ENCODE data around the gene CAPN5.

The CAPN5 gene

DNA sequence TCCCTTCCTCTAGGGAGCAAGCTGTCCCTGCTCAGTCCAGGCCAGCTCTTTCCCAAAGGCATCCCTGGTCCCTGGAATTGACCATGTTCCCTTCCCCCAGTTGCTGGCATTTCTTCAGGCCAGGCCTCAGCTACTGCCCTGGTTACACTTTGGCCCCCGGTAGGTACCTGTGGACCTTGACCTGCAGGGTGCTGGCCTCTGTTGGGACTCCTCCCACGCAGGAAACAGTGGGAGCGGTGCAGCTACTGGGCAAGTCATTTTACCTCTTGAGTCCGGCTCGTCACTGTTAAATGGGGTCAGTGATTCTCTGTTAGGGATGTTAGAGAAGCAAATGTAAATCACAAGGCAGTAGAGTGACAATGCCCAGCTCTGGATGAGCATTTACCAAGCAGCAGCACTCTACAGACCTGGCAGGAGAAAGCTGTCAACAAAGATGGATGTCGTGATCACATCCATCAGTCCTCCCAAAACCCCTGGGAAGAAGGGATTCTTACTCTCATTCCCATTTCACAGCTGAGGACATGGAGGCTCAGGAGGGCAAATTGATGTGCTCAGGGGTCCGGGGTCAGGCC lies 78.2 kb downstream of the CAPN5 start:
- TF ChIP-seq ZNF70 (CRISPR knock-in tag; IDR thresholded peaks at IDR 0.05) (no peak), RARB (CRISPR knock-in tag; IDR thresholded peaks at IDR 0.05) (no peak), BACH2 (CRISPR knock-in tag; IDR thresholded peaks at IDR 0.05; ENCODE audit: borderline replicate concordance) (no peak), POU6F1 (CRISPR knock-in tag; IDR thresholded peaks at IDR 0.05; ENCODE audit: borderline replicate concordance, low read depth) (no peak), ZFP3 (CRISPR knock-in tag; IDR thresholded peaks at IDR 0.05) (no peak), ZNF8 (CRISPR knock-in tag; IDR thresholded peaks at IDR 0.05) (no peak), ARNTL (CRISPR knock-in tag; IDR thresholded peaks at IDR 0.05; ENCODE audit: borderline replicate concordance, low read depth) (no peak), ISL1 (CRISPR knock-in tag; IDR thresholded peaks at IDR 0.05) (no peak)
- TF ChIP-seq, protein P1, sequence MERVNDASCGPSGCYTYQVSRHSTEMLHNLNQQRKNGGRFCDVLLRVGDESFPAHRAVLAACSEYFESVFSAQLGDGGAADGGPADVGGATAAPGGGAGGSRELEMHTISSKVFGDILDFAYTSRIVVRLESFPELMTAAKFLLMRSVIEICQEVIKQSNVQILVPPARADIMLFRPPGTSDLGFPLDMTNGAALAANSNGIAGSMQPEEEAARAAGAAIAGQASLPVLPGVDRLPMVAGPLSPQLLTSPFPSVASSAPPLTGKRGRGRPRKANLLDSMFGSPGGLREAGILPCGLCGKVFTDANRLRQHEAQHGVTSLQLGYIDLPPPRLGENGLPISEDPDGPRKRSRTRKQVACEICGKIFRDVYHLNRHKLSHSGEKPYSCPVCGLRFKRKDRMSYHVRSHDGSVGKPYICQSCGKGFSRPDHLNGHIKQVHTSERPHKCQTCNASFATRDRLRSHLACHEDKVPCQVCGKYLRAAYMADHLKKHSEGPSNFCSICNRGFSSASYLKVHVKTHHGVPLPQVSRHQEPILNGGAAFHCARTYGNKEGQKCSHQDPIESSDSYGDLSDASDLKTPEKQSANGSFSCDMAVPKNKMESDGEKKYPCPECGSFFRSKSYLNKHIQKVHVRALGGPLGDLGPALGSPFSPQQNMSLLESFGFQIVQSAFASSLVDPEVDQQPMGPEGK (CRISPR knock-in tag; IDR thresholded peaks at IDR 0.05; ENCODE audit: borderline replicate concordance), result no peak
- TF ChIP-seq, protein P2, sequence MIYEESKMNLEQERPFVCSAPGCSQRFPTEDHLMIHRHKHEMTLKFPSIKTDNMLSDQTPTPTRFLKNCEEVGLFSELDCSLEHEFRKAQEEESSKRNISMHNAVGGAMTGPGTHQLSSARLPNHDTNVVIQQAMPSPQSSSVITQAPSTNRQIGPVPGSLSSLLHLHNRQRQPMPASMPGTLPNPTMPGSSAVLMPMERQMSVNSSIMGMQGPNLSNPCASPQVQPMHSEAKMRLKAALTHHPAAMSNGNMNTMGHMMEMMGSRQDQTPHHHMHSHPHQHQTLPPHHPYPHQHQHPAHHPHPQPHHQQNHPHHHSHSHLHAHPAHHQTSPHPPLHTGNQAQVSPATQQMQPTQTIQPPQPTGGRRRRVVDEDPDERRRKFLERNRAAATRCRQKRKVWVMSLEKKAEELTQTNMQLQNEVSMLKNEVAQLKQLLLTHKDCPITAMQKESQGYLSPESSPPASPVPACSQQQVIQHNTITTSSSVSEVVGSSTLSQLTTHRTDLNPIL (CRISPR knock-in tag; IDR thresholded peaks at IDR 0.05; ENCODE audit: low read depth), result no peak
- ATAC-seq, result no peak

GRCh38 chr11:77146261-77147035 lies 79.7 kb downstream of the CAPN5 start:
- TF ChIP-seq, protein P1 (CRISPR knock-in tag; IDR thresholded peaks at IDR 0.05; ENCODE audit: borderline replicate concordance), result no peak
- no peak for TF ChIP-seq CSRNP3 (CRISPR knock-in tag; IDR thresholded peaks at IDR 0.05)
- TF ChIP-seq, protein P3, sequence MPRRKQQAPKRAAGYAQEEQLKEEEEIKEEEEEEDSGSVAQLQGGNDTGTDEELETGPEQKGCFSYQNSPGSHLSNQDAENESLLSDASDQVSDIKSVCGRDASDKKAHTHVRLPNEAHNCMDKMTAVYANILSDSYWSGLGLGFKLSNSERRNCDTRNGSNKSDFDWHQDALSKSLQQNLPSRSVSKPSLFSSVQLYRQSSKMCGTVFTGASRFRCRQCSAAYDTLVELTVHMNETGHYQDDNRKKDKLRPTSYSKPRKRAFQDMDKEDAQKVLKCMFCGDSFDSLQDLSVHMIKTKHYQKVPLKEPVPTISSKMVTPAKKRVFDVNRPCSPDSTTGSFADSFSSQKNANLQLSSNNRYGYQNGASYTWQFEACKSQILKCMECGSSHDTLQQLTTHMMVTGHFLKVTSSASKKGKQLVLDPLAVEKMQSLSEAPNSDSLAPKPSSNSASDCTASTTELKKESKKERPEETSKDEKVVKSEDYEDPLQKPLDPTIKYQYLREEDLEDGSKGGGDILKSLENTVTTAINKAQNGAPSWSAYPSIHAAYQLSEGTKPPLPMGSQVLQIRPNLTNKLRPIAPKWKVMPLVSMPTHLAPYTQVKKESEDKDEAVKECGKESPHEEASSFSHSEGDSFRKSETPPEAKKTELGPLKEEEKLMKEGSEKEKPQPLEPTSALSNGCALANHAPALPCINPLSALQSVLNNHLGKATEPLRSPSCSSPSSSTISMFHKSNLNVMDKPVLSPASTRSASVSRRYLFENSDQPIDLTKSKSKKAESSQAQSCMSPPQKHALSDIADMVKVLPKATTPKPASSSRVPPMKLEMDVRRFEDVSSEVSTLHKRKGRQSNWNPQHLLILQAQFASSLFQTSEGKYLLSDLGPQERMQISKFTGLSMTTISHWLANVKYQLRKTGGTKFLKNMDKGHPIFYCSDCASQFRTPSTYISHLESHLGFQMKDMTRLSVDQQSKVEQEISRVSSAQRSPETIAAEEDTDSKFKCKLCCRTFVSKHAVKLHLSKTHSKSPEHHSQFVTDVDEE (CRISPR knock-in tag; IDR thresholded peaks at IDR 0.05), result no peak
- no peak for TF ChIP-seq RARB (CRISPR knock-in tag; IDR thresholded peaks at IDR 0.05)
- TF ChIP-seq BACH2 (CRISPR knock-in tag; IDR thresholded peaks at IDR 0.05; ENCODE audit: borderline replicate concordance), result no peak
- TF ChIP-seq CSDC2 (CRISPR knock-in tag; IDR thresholded peaks at IDR 0.05), result no peak
- no peak for TF ChIP-seq OSR1 (CRISPR knock-in tag; IDR thresholded peaks at IDR 0.05)
- no peak for TF ChIP-seq POU6F1 (CRISPR knock-in tag; IDR thresholded peaks at IDR 0.05; ENCODE audit: borderline replicate concordance, low read depth)
- no peak for TF ChIP-seq ISL1 (CRISPR knock-in tag; IDR thresholded peaks at IDR 0.05)
- no peak for TF ChIP-seq ZFP3 (CRISPR knock-in tag; IDR thresholded peaks at IDR 0.05)
- no peak for TF ChIP-seq ZFP30 (CRISPR knock-in tag; IDR thresholded peaks at IDR 0.05)
- TF ChIP-seq ARNTL (CRISPR knock-in tag; IDR thresholded peaks at IDR 0.05; ENCODE audit: borderline replicate concordance, low read depth), result no peak
- no peak for TF ChIP-seq ZC3H10 (CRISPR knock-in tag; IDR thresholded peaks at IDR 0.05)
- no peak for TF ChIP-seq PPARA (CRISPR knock-in tag; IDR thresholded peaks at IDR 0.05; ENCODE audit: borderline replicate concordance)
- TF ChIP-seq ZNF70 (CRISPR knock-in tag; IDR thresholded peaks at IDR 0.05), result no peak
- no peak for TF ChIP-seq TOX (CRISPR knock-in tag; IDR thresholded peaks at IDR 0.05; ENCODE audit: borderline replicate concordance)
- TF ChIP-seq, protein P2 (CRISPR knock-in tag; IDR thresholded peaks at IDR 0.05; ENCODE audit: low read depth), result no peak
- ATAC-seq, result no peak

All from SK-N-SH treated with all-trans-retinoic acid at 6 μM for 48 hours (cell line).